Vagina (tissue), 2 donors: ENCODE data around the gene MAML3. TPM values are rescaled to one million over a fixed set of nuclear protein-coding genes. Genes with fewer than 3 reads are reported as not detected.

ENCODE experiments used
- DNase-seq, 2 donors: peaks; one replicate each; pipeline ENCODE4 v3.0.0-alpha.2; 2017; ENCODE audit errors: extremely low spot score in 2 of 2
- H3K27ac ChIP-seq: fragments of 200-600 bp; sonication (generic); one replicate; pipeline ENCODE4 v1.5.1; 2019
- H3K27me3 ChIP-seq: fragments of 200-600 bp; sonication (generic); one replicate; pipeline ENCODE4 v1.5.1; 2019
- H3K36me3 ChIP-seq, 2 donors: fragments of 200-600 bp; sonication (generic); one replicate each; pipeline ENCODE4 v1.5.1; 2017 to 2019
- H3K4me1 ChIP-seq: fragments of 200-600 bp; sonication (generic); one replicate; pipeline ENCODE4 v1.5.1; 2019
- H3K4me3 ChIP-seq, 2 donors: fragments of 200-600 bp; sonication (generic); 1 replicate in 1 of 2; 2 replicates in 1 of 2; pipeline ENCODE4 v1.5.1; 2016 to 2019
- H3K9me3 ChIP-seq: fragments of 200-600 bp; sonication (generic); one replicate; pipeline ENCODE4 v1.5.1; 2019
- CTCF ChIP-seq, 3 experiments: fragments of 450-650 bp in 2 of 3; fragments of 200-600 bp in 1 of 3; sonication (generic) in 1 of 3; IDR thresholded peaks; one replicate each; pipeline ENCODE4 v1.5.1; 2017 to 2019; ENCODE audit warnings: antibody characterized with exemption in 3 of 3, mild to moderate bottlenecking in 2 of 3, moderate library complexity in 2 of 3
- POLR2A ChIP-seq, 2 donors: fragments of 450-650 bp; IDR thresholded peaks; one replicate each; pipeline ENCODE4 v1.6.1; 2017; ENCODE audit warnings: antibody characterized with exemption in 2 of 2, mild to moderate bottlenecking in 2 of 2, moderate library complexity in 2 of 2
- POLR2AphosphoS5 ChIP-seq, 2 donors: sonication (generic); formaldehyde crosslinking; IDR thresholded peaks; one replicate each; pipeline ENCODE4 v1.9.0; 2017; ENCODE audit warnings: antibody characterized with exemption in 2 of 2, mild to moderate bottlenecking in 2 of 2, low read depth in 1 of 2; ENCODE audit not compliant: insufficient read depth in 1 of 2
- intact Hi-C: fragments of 100-400 bp; cut with DNase I; formaldehyde crosslinking; loops from one replicate; pipeline ENCODE4 v1.15.1; 2023
- total RNA-seq: library from RNA; depleted of rRNA; stranded (reverse); fragments of >200 nt; gene quantifications from one replicate; pipeline ENCODE4 v1.2.3, GENCODE V29; 2016

Gene MAML3
- total RNA-seq, 1 donor from 2014 or later: 16.2 TPM

GRCh38 chr4:140137671-140138070 is 16.3 kb downstream of the MAML3 start:
- Histone ChIP-seq H3K27me3 (no peaks in the 10 kb centered on the region), H3K9me3 (no peaks in the 10 kb centered on the region), H3K27ac (no peak overlapping the region), H3K4me1 (peaks cover 32% of the 10 kb centered on the region), H3K36me3 (no peaks in the 10 kb centered on the region), H3K4me3 (no peak overlapping the region)
- no peak for DNase-seq
- intact Hi-C loops: no loop called here
- TF ChIP-seq CTCF (IDR thresholded peaks at IDR 0.05): no peak
- TF ChIP-seq POLR2A (IDR thresholded peaks at IDR 0.05): no peak
- TF ChIP-seq POLR2AphosphoS5 (IDR thresholded peaks at IDR 0.05; ENCODE audit: insufficient read depth in 1 of 2, low read depth in 1 of 2): no peak

- Histone ChIP-seq H3K36me3 (no peaks in the 10 kb centered on the region), H3K4me3 (no peak overlapping the region), H3K27ac (no peak overlapping the region), H3K4me1 (peaks cover 32% of the 10 kb centered on the region), H3K27me3 (no peaks in the 10 kb centered on the region), H3K9me3 (no peaks in the 10 kb centered on the region)
- DNase-seq: no peak
- intact Hi-C loops: no loop called here
- TF ChIP-seq CTCF (IDR thresholded peaks at IDR 0.05) (no peak), POLR2A (IDR thresholded peaks at IDR 0.05) (no peak), POLR2AphosphoS5 (IDR thresholded peaks at IDR 0.05; ENCODE audit: insufficient read depth in 1 of 2, low read depth in 1 of 2) (no peak)
These were observed 17.5 kb downstream of the MAML3 start for GRCh38 chr4:140136509-140136908.

DNA sequence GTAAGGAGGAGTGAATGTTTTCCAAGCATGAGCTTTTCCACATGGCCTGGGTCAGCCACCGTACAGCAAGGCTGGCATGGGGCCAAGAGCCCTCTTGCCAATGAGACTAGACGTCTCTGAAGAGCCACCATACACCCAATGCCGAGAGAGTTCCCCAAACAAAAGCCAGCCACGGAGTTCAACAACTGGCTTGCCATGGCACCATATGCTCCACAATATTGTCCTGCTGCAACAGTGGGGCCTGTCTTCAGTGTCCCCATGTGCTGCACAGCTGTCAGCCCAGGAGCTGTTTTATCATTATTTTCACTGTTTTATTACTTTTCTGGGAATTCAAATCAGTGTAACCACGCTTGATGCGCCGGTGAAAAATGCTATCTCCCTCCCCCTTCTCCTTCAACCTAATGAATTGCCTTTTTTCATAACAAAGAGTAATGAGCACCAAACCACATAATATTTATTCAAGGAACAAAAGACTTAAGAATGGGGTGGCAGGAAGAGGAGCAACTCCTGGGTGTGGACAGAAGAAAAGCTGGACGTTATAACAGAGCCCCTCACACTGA is 18.4 kb downstream of the MAML3 start:
- no peak overlapping the region for H3K27ac ChIP-seq
- H3K36me3 ChIP-seq: no peaks in the 10 kb centered on the region
- no peak for TF ChIP-seq CTCF (IDR thresholded peaks at IDR 0.05)
- no peak for TF ChIP-seq POLR2A (IDR thresholded peaks at IDR 0.05)
- no peak for TF ChIP-seq POLR2AphosphoS5 (IDR thresholded peaks at IDR 0.05; ENCODE audit: insufficient read depth in 1 of 2, low read depth in 1 of 2)
- H3K4me3 ChIP-seq: peak overlapping the region in 1 of 2 donors; percentile 3
- intact Hi-C loops: no loop called here
- no peaks in the 10 kb centered on the region for H3K27me3 ChIP-seq
- H3K9me3 ChIP-seq: no peaks in the 10 kb centered on the region
- no peak for DNase-seq
- H3K4me1 ChIP-seq: peaks cover 29% of the 10 kb centered on the region

GRCh38 chr4:140134746-140135425 is 19.1 kb downstream of the MAML3 start:
- no peak for DNase-seq
- Histone ChIP-seq H3K4me1 (peaks cover 26% of the 10 kb centered on the region), H3K27me3 (no peaks in the 10 kb centered on the region), H3K4me3 (no peak overlapping the region), H3K27ac (no peak overlapping the region), H3K36me3 (no peaks in the 10 kb centered on the region), H3K9me3 (no peaks in the 10 kb centered on the region)
- TF ChIP-seq POLR2AphosphoS5 (IDR thresholded peaks at IDR 0.05; ENCODE audit: insufficient read depth in 1 of 2, low read depth in 1 of 2): no peak
- TF ChIP-seq CTCF (IDR thresholded peaks at IDR 0.05): no peak
- no peak for TF ChIP-seq POLR2A (IDR thresholded peaks at IDR 0.05)
- intact Hi-C loops: no loop called here

DNA sequence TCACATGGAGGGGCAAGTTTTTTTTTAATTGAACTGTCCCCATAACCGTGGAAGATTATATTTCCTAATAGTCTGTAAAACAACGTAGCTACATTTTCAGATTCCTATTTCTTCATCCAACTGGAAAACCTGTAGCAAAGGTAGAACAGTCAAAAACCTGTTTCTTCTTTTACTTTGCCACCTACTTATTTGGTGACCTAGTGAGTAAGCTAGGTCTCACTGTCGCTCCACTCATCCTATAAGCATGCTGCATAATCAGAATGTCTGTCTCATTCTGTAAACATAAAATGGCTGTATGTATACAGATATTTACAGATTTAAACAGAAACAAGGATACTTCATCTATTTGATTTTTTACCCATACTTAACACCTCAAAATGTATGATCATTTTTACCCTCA is 20.4 kb downstream of the MAML3 start:
- peaks cover 26% of the 10 kb centered on the region for H3K4me1 ChIP-seq
- no peak overlapping the region for H3K27ac ChIP-seq
- H3K27me3 ChIP-seq: no peaks in the 10 kb centered on the region
- DNase-seq: no peak
- no peaks in the 10 kb centered on the region for H3K9me3 ChIP-seq
- no peaks in the 10 kb centered on the region for H3K36me3 ChIP-seq
- H3K4me3 ChIP-seq: no peak overlapping the region
- intact Hi-C loops: no loop called here
- no peak for TF ChIP-seq POLR2A (IDR thresholded peaks at IDR 0.05)
- TF ChIP-seq CTCF (IDR thresholded peaks at IDR 0.05): no peak
- no peak for TF ChIP-seq POLR2AphosphoS5 (IDR thresholded peaks at IDR 0.05; ENCODE audit: insufficient read depth in 1 of 2, low read depth in 1 of 2)
